Vagina (tissue), 2 donors: ENCODE results near the gene PGBD5.

ENCODE experiments used
- POLR2AphosphoS5 ChIP-seq, 2 donors: sonication (generic); formaldehyde crosslinking; IDR thresholded peaks; one replicate each; pipeline ENCODE4 v1.9.0; 2017; ENCODE audit warnings: antibody characterized with exemption in 2 of 2, mild to moderate bottlenecking in 2 of 2, low read depth in 1 of 2; ENCODE audit not compliant: insufficient read depth in 1 of 2
- TF ChIP-seq, protein P1 (sequence below), 3 experiments: fragments of 450-650 bp in 2 of 3; fragments of 200-600 bp in 1 of 3; sonication (generic) in 1 of 3; IDR thresholded peaks; one replicate each; pipeline ENCODE4 v1.5.1; 2017 to 2019; ENCODE audit warnings: antibody characterized with exemption in 3 of 3, mild to moderate bottlenecking in 2 of 3, moderate library complexity in 2 of 3

DNA sequence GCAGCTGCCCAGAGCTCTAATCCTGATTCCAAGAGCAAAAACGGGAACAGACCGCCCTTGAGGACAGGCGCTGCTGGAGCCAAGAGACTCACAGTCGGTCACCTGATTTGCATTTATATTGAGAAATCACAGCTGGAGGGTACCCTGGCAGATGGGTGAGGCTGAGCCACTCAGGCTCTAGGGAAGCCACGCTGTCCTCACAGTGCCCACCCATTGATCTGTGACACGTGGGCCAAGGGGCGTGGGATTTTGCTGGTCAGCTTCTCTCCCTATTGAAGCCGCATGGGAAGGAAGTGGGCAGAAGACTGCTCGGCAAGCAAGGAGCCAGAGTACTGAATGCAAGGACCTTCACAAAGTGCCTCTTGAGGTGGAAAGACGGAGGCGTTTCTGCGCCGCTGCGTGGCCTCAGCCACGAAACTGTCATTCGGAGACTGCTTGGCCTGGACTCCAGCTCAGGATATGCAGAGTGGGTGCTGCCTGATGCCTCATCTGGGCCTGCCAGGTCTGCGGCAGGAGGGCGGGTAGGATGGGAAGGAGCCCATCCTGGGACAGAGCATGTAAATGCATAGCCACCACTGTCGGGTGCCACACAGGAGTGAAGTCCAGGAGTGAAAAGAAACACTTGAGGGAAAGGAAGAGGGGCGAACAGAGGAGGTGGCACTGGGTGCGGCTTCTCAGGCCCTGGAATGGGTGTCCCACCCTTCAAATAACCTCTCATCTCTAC lies 139.8 kb downstream of the PGBD5 start:
- TF ChIP-seq, protein P1, sequence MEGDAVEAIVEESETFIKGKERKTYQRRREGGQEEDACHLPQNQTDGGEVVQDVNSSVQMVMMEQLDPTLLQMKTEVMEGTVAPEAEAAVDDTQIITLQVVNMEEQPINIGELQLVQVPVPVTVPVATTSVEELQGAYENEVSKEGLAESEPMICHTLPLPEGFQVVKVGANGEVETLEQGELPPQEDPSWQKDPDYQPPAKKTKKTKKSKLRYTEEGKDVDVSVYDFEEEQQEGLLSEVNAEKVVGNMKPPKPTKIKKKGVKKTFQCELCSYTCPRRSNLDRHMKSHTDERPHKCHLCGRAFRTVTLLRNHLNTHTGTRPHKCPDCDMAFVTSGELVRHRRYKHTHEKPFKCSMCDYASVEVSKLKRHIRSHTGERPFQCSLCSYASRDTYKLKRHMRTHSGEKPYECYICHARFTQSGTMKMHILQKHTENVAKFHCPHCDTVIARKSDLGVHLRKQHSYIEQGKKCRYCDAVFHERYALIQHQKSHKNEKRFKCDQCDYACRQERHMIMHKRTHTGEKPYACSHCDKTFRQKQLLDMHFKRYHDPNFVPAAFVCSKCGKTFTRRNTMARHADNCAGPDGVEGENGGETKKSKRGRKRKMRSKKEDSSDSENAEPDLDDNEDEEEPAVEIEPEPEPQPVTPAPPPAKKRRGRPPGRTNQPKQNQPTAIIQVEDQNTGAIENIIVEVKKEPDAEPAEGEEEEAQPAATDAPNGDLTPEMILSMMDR (IDR thresholded peaks at IDR 0.05): no peak
- TF ChIP-seq POLR2AphosphoS5 (IDR thresholded peaks at IDR 0.05; ENCODE audit: insufficient read depth in 1 of 2, low read depth in 1 of 2): no peak
